ENCODE results near the gene LRRC56. TPM values are rescaled to one million over a fixed set of nuclear protein-coding genes. Genes with fewer than 3 reads are reported as not detected.
A peak's percentile ranks its signal among the peaks of the same experiment; 100 is the strongest.

LRRC56 gene
- total and polyA plus RNA-seq, 4 experiments from 2014 or later: 0.24 to 4.6 (median 3.0) TPM

DNA sequence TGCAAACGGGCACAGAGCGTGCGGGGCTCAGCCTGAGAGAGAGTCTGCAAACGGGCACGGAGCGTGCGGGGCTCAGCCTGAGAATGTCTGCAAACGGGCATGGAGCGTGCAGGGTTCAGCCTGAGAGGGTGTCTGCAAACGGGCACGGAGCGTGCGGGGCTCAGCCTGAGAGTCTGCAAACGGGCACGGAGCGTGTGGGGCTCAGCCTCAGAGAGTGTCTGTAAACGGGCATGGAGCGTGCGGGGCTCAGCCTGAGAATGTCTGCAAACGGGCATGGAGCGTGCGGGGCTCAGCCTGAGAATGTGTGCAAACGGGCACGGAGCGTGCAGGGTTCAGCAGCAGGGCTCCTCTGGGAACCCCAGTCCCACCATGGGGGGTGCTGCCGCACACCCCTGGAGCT lies 52.5 kb downstream of the LRRC56 start:
- Mint-ChIP-seq H3K36me3 (peaks cover 32 to 69% of the 10 kb centered on the region in 2 donors), H3K27ac (peak overlapping the region in 4 of 7 donors; percentile 10 to 65 (median 34))

DNA sequence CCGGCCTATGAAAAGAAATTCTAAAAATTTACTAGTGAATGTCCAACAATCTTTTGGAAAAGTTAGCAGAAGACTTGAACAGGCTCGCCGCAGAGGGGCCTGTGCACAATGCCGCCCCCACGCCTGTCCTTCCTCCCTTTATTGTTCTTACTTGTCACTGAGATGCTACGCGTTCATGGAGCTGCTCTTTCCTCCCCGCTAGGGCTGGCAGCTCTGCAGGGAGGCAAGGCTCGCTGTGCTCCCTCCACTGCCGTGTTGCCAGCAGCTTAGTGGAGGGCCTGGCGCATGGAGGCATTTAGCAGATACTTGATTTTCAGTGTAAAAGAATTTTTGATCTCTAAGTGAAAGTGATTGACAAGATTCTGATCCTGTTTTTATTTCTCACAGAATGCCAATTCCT lies 53.7 kb downstream of the LRRC56 start:
- Histone ChIP-seq H3K27ac (ENCODE audit: low read depth, low read length) (no peak overlapping the region), H3K27me3 (ENCODE audit: insufficient read depth, low read length) (no peaks in the 10 kb centered on the region), H3K4me3 (ENCODE audit: low read length in 2 of 2) (no peak overlapping the region), H3K9me3 (ENCODE audit: control insufficient read depth in 1 of 2, low read length in 2 of 2) (no peaks in the 10 kb centered on the region), H3K36me3 (ENCODE audit: insufficient read depth, low read length) (peaks cover 63% of the 10 kb centered on the region), H3K4me1 (ENCODE audit: insufficient read depth, low read length) (peaks cover 21% of the 10 kb centered on the region)
- Mint-ChIP-seq H3K4me3 (no peak overlapping the region), H3K36me3 (peaks cover 32 to 75% of the 10 kb centered on the region in 2 donors), H3K9me3 (peaks cover 0 to 4% (median 0%) of the 10 kb centered on the region in 8 donors), H3K4me1 (peaks cover 12 to 31% (median 20%) of the 10 kb centered on the region in 4 donors), H3K27ac (peak overlapping the region in 2 of 7 donors; percentile 24 to 27), H3K27me3 (no peaks in the 10 kb centered on the region)
- peak in 1 of 5 donors; percentile 5 for DNase-seq
- ChIA-PET CTCF (ENCODE audit: partially characterized antibody) (no interaction called here), POLR2A (ENCODE audit: partially characterized antibody) (interaction anchor here (1.1 kb wide), 1 partner anchor 15 kb away, joined by 3 read pairs; the partner anchor contains the start of gene PHRF1)
- intact Hi-C loops (cut with micrococcal nuclease): no loop called here

More for the DNA sequence above, 52.5 kb downstream of the LRRC56 start:
- no peaks in the 10 kb centered on the region for H3K27me3 Mint-ChIP-seq
- H3K4me1 Mint-ChIP-seq: peaks cover 12 to 25% (median 17%) of the 10 kb centered on the region in 4 donors
- peak in 1 of 5 donors; percentile 12 for DNase-seq
- H3K4me3 Mint-ChIP-seq: no peak overlapping the region
- POLR2A ChIA-PET (ENCODE audit: partially characterized antibody): interaction anchor here (1.0 to 1.1 kb wide), 2 partner anchors 15 to 21 kb away, joined by 3 read pairs; no protein-coding TSS in a partner anchor
- no peak overlapping the region for H3K4me3 ChIP-seq (ENCODE audit: low read length in 2 of 2)
- intact Hi-C loops (cut with micrococcal nuclease): no loop called here
- H3K36me3 ChIP-seq (ENCODE audit: insufficient read depth, low read length): peaks cover 56% of the 10 kb centered on the region
- CTCF ChIA-PET (ENCODE audit: partially characterized antibody): interaction anchor here (1.3 kb wide), 1 partner anchor 35 kb away, joined by 4 read pairs; no protein-coding TSS in a partner anchor
- H3K27ac ChIP-seq (ENCODE audit: low read depth, low read length): no peak overlapping the region
- peaks cover 21% of the 10 kb centered on the region for H3K4me1 ChIP-seq (ENCODE audit: insufficient read depth, low read length)
- H3K9me3 Mint-ChIP-seq: peaks cover 0 to 4% (median 0%) of the 10 kb centered on the region in 8 donors
- H3K27me3 ChIP-seq (ENCODE audit: insufficient read depth, low read length): no peaks in the 10 kb centered on the region
- no peaks in the 10 kb centered on the region for H3K9me3 ChIP-seq (ENCODE audit: control insufficient read depth in 1 of 2, low read length in 2 of 2)

DNA sequence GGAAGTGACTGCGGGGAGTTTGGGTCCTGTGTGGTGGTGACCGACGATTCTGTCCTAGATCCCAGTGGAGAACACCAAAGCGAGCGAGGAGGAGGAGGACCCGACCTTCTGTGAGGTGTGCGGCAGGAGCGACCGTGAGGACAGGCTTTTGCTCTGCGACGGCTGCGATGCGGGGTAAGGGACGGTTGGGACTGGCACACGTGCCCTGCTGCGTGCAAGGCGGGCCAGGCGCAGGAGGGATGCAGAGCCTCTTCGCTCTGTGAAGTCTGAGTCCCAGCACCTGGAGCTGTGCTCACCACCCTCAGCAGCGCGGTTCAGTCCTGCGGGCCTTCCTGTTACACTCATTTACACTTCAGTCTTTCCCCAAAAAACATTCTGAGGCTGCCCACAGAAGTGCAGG lies 55.2 kb downstream of the LRRC56 start:
- CTCF ChIA-PET (ENCODE audit: partially characterized antibody): no interaction called here
- POLR2A ChIA-PET (ENCODE audit: partially characterized antibody): no interaction called here
- peaks cover 13% of the 10 kb centered on the region for H3K4me1 ChIP-seq (ENCODE audit: insufficient read depth, low read length)
- Mint-ChIP-seq H3K9me3 (peaks cover 0 to 2% (median 0%) of the 10 kb centered on the region in 8 donors), H3K27ac (peak overlapping the region in 2 of 7 donors; percentile 23 to 52), H3K4me1 (peaks cover 16 to 22% (median 18%) of the 10 kb centered on the region in 4 donors), H3K4me3 (no peak overlapping the region), H3K27me3 (no peaks in the 10 kb centered on the region), H3K36me3 (peaks cover 33 to 78% of the 10 kb centered on the region in 2 donors)
- H3K4me3 ChIP-seq (ENCODE audit: low read length in 2 of 2): no peak overlapping the region
- peaks cover 63% of the 10 kb centered on the region for H3K36me3 ChIP-seq (ENCODE audit: insufficient read depth, low read length)
- no peak overlapping the region for H3K27ac ChIP-seq (ENCODE audit: low read depth, low read length)
- no peaks in the 10 kb centered on the region for H3K27me3 ChIP-seq (ENCODE audit: insufficient read depth, low read length)
- H3K9me3 ChIP-seq (ENCODE audit: control insufficient read depth in 1 of 2, low read length in 2 of 2): no peaks in the 10 kb centered on the region
- peak in 1 of 5 donors; percentile 30 for DNase-seq
- intact Hi-C loops (cut with micrococcal nuclease): no loop called here

DNA sequence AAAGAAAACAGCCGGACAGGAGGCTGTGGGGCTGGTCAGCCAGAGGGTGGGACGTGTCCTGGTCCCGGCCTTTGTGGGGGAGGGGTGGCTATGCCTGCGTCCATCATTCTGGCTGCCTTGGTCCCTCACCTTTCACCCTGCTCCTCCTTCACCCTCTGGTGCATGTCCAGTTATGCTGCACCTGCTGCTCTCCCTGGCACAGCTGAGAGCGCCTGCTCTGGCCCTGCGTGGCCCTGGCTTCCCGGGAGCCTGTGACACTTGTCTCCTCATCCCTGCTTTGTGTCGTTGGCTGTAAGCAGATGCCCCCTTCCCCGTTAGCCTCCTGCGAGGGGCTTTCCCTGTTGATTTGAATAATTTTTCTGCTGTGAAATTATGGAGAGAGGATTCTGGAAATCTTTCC lies 55.6 kb downstream of the LRRC56 start:
- ChIA-PET POLR2A (ENCODE audit: partially characterized antibody) (no interaction called here), CTCF (ENCODE audit: partially characterized antibody) (no interaction called here)
- Histone ChIP-seq H3K4me1 (ENCODE audit: insufficient read depth, low read length) (peaks cover 9% of the 10 kb centered on the region), H3K27me3 (ENCODE audit: insufficient read depth, low read length) (no peaks in the 10 kb centered on the region), H3K36me3 (ENCODE audit: insufficient read depth, low read length) (peaks cover 64% of the 10 kb centered on the region), H3K9me3 (ENCODE audit: control insufficient read depth in 1 of 2, low read length in 2 of 2) (no peaks in the 10 kb centered on the region), H3K27ac (ENCODE audit: low read depth, low read length) (no peak overlapping the region), H3K4me3 (ENCODE audit: low read length in 2 of 2) (no peak overlapping the region)
- no peak overlapping the region for H3K4me3 Mint-ChIP-seq
- H3K36me3 Mint-ChIP-seq: peaks cover 30 to 74% of the 10 kb centered on the region in 2 donors
- intact Hi-C loops (cut with micrococcal nuclease): no loop called here
- no peak overlapping the region for H3K27ac Mint-ChIP-seq
- H3K27me3 Mint-ChIP-seq: no peaks in the 10 kb centered on the region
- peaks cover 13 to 18% (median 15%) of the 10 kb centered on the region in 4 donors for H3K4me1 Mint-ChIP-seq
- H3K9me3 Mint-ChIP-seq: peaks cover 0 to 2% (median 0%) of the 10 kb centered on the region in 8 donors
- peak in 1 of 5 donors; percentile 19 for DNase-seq

DNA sequence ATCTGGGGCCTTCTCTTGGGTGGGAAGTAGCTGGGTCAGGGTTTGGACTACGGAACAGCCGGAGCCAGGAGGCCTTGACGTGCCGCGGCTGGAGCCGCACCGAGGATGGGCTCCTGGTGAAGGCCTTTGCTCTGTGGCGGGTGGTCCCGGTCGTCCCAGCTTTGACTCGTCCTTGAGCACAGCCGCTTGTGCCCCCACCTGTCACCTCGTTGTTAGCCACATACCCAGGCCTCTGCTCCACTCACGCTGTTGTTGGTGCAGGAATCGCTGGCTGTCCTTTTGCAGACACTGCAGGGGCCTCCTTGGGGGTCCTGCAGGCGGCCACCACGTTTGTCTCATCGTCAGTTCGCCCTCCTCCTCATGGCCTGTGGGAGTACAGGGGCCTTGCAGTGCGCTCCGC lies 56.0 kb downstream of the LRRC56 start:
- no peaks in the 10 kb centered on the region for H3K27me3 ChIP-seq (ENCODE audit: insufficient read depth, low read length)
- no peaks in the 10 kb centered on the region for H3K9me3 ChIP-seq (ENCODE audit: control insufficient read depth in 1 of 2, low read length in 2 of 2)
- ChIA-PET POLR2A (ENCODE audit: partially characterized antibody) (no interaction called here), CTCF (ENCODE audit: partially characterized antibody) (no interaction called here)
- H3K27ac Mint-ChIP-seq: no peak overlapping the region
- peak in 1 of 5 donors; percentile 26 for DNase-seq
- H3K27ac ChIP-seq (ENCODE audit: low read depth, low read length): no peak overlapping the region
- peaks cover 9 to 14% (median 11%) of the 10 kb centered on the region in 4 donors for H3K4me1 Mint-ChIP-seq
- H3K27me3 Mint-ChIP-seq: no peaks in the 10 kb centered on the region
- peaks cover 5% of the 10 kb centered on the region for H3K4me1 ChIP-seq (ENCODE audit: insufficient read depth, low read length)
- H3K9me3 Mint-ChIP-seq: peaks cover 0 to 2% (median 0%) of the 10 kb centered on the region in 8 donors
- no peak overlapping the region for H3K4me3 Mint-ChIP-seq
- H3K36me3 Mint-ChIP-seq: peaks cover 29 to 72% of the 10 kb centered on the region in 2 donors
- intact Hi-C loops (cut with micrococcal nuclease): no loop called here
- no peak overlapping the region for H3K4me3 ChIP-seq (ENCODE audit: low read length in 2 of 2)
- H3K36me3 ChIP-seq (ENCODE audit: insufficient read depth, low read length): peaks cover 68% of the 10 kb centered on the region

DNA sequence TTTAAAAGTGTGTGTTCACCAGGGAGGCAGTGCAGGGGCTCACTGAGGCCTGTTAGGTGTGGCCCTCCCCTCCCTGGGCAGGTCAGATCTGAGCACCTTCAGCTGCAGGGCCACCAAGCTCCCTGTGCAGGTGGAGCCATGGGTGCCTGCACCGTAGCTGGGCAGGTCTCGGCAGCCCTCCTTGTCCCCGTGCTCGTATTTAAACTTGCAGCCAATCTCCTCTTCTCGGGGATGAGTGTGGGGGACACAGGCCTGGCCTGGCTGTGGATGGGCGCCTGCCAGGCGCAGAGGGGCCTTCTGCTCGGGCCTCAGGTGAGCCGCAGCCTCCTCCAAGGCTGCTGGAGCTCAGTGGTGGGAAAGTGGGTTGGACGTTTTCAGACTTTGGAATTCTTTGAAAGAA lies 58.1 kb downstream of the LRRC56 start:
- H3K9me3 Mint-ChIP-seq: no peaks in the 10 kb centered on the region

DNA sequence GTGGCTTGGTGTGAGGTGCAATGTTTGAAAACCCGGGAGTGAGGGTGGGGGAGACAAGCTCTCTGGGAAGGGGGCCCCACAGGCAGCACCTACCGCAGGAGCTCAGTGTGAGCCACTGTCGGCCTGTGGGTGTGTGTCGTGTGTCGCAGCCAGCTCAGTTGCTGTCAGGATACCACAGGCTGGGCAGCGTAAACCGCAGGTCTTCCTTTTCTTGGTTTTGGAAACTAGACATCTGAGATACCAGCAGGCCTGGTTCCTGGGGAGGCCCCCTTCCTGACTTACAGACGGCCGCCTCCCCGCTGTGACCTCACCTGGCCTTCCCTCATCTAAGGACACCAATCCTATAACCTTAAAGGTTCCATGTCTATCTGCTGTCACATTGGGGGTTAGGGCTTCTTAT lies 59.0 kb downstream of the LRRC56 start:
- peak overlapping the region in 1 of 8 donors; percentile 40 for H3K4me3 Mint-ChIP-seq
- no peaks in the 10 kb centered on the region for H3K27me3 ChIP-seq (ENCODE audit: insufficient read depth, low read length)

More for the DNA sequence above, 58.1 kb downstream of the LRRC56 start:
- ChIA-PET CTCF (ENCODE audit: partially characterized antibody) (interaction anchor here (1.2 kb wide), 1 partner anchor 41 kb away, joined by 3 read pairs; no protein-coding TSS in a partner anchor), POLR2A (ENCODE audit: partially characterized antibody) (no interaction called here)
- DNase-seq: peak in 1 of 5 donors; percentile 17
- peaks cover 5% of the 10 kb centered on the region for H3K4me1 ChIP-seq (ENCODE audit: insufficient read depth, low read length)
- Mint-ChIP-seq H3K36me3 (peaks cover 25 to 63% of the 10 kb centered on the region in 2 donors), H3K27ac (peak overlapping the region in 1 of 7 donors; percentile 47), H3K4me1 (peaks cover 8 to 13% (median 11%) of the 10 kb centered on the region in 4 donors), H3K27me3 (no peaks in the 10 kb centered on the region), H3K4me3 (no peak overlapping the region)
- no peak overlapping the region for H3K27ac ChIP-seq (ENCODE audit: low read depth, low read length)
- H3K27me3 ChIP-seq (ENCODE audit: insufficient read depth, low read length): no peaks in the 10 kb centered on the region
- peaks cover 73% of the 10 kb centered on the region for H3K36me3 ChIP-seq (ENCODE audit: insufficient read depth, low read length)
- intact Hi-C loops (cut with micrococcal nuclease): no loop called here
- H3K4me3 ChIP-seq (ENCODE audit: low read length in 2 of 2): no peak overlapping the region
- H3K9me3 ChIP-seq (ENCODE audit: control insufficient read depth in 1 of 2, low read length in 2 of 2): no peaks in the 10 kb centered on the region

More for the DNA sequence above, 59.0 kb downstream of the LRRC56 start:
- intact Hi-C loops (cut with micrococcal nuclease): no loop called here
- DNase-seq: peak in 1 of 5 donors; percentile 39
- Histone ChIP-seq H3K36me3 (ENCODE audit: insufficient read depth, low read length) (peaks cover 71% of the 10 kb centered on the region), H3K4me3 (ENCODE audit: low read length in 2 of 2) (no peak overlapping the region), H3K27ac (ENCODE audit: low read depth, low read length) (no peak overlapping the region), H3K9me3 (ENCODE audit: control insufficient read depth in 1 of 2, low read length in 2 of 2) (no peaks in the 10 kb centered on the region), H3K4me1 (ENCODE audit: insufficient read depth, low read length) (peaks cover 5% of the 10 kb centered on the region)
- peaks cover 8 to 13% (median 11%) of the 10 kb centered on the region in 4 donors for H3K4me1 Mint-ChIP-seq
- ChIA-PET CTCF (ENCODE audit: partially characterized antibody) (no interaction called here), POLR2A (ENCODE audit: partially characterized antibody) (no interaction called here)
- H3K36me3 Mint-ChIP-seq: peaks cover 26 to 58% of the 10 kb centered on the region in 2 donors
- no peaks in the 10 kb centered on the region for H3K27me3 Mint-ChIP-seq
- no peaks in the 10 kb centered on the region for H3K9me3 Mint-ChIP-seq
- H3K27ac Mint-ChIP-seq: peak overlapping the region in 3 of 7 donors; percentile 19 to 59 (median 36)

Measured in CD4-positive, alpha-beta memory T cell (primary cell).